ENCODE results near the gene GABRR1.

GABRR1 gene

DNA sequence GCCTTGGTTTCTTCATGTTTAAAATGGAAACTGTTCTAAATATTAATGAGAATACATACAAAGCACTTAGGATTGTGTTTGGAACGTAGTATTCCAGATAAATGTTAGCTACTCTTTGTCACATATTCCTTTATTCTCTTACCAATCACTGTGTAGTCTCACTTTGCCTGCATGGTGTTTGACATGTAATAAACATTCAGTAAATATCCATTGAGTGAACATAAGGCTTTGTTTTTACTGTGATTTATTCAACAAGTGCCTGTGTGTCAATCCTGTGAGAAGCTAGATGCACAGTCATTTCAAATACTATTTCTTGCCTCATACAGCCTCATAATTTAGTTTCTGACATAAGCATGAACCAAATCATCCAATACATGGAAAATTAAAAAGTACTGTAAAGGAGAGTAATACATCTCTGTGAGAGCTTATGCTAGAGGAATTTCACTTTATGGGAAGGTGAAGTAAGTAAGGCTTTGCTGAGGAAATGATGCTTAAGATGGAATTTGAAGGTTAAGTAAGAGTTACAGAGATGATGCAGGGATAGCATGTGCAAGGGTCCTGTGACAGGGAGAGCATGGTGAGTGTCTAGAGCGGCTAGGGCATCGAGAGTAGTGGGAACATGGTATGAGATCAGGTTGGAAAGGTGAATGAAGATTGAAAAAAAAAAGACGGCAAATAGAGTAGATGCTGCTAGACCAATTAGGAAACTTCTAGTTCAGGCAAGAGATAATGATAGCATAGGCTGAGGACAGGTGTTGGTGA, 56.6 kb downstream of the GABRR1 start:
- Histone ChIP-seq H3K27ac (no peak overlapping the region), H3K4me3 (ENCODE audit: low read depth, low read length) (no peak overlapping the region), H3K36me3 (replicated peaks) (no peaks in the 10 kb centered on the region), H3K27me3 (replicated peaks) (no peaks in the 10 kb centered on the region)
- in situ Hi-C loops (cut with HindIII; ENCODE audit: low pct_ligation_motif_present, low sequenced_read_pairs) = no loop called here
- TF ChIP-seq, protein P1, sequence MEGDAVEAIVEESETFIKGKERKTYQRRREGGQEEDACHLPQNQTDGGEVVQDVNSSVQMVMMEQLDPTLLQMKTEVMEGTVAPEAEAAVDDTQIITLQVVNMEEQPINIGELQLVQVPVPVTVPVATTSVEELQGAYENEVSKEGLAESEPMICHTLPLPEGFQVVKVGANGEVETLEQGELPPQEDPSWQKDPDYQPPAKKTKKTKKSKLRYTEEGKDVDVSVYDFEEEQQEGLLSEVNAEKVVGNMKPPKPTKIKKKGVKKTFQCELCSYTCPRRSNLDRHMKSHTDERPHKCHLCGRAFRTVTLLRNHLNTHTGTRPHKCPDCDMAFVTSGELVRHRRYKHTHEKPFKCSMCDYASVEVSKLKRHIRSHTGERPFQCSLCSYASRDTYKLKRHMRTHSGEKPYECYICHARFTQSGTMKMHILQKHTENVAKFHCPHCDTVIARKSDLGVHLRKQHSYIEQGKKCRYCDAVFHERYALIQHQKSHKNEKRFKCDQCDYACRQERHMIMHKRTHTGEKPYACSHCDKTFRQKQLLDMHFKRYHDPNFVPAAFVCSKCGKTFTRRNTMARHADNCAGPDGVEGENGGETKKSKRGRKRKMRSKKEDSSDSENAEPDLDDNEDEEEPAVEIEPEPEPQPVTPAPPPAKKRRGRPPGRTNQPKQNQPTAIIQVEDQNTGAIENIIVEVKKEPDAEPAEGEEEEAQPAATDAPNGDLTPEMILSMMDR (IDR thresholded peaks at IDR 0.05; ENCODE audit: low read depth, low read length, missing control alignments) = no peak
- DNase-seq = no peak

DNA sequence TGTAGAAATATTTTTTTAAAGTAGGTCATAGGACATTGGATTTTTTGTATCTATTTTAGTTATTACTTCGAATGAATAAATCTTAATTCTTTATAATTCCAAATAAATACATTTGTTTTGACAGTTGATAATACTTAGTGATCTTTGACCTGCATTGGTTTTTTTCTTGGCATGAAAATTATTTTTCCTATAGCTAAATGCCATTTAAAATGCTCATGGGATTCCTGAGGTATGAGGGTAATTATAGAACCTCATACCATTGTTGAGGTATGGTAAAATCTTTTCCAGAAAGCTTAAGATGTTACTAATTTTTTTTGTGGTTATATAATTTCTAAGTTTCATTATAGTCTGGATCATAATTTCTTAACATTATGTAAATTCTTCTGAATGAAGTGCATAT, 63.0 kb downstream of the GABRR1 start:
- Histone ChIP-seq H3K27ac (no peak overlapping the region), H3K27me3 (replicated peaks) (no peaks in the 10 kb centered on the region), H3K36me3 (replicated peaks) (no peaks in the 10 kb centered on the region), H3K4me3 (ENCODE audit: low read depth, low read length) (no peak overlapping the region)
- TF ChIP-seq, protein P1 (IDR thresholded peaks at IDR 0.05; ENCODE audit: low read depth, low read length, missing control alignments) = no peak
- no peak for DNase-seq
- in situ Hi-C loops (cut with HindIII; ENCODE audit: low pct_ligation_motif_present, low sequenced_read_pairs) = no loop called here

DNA sequence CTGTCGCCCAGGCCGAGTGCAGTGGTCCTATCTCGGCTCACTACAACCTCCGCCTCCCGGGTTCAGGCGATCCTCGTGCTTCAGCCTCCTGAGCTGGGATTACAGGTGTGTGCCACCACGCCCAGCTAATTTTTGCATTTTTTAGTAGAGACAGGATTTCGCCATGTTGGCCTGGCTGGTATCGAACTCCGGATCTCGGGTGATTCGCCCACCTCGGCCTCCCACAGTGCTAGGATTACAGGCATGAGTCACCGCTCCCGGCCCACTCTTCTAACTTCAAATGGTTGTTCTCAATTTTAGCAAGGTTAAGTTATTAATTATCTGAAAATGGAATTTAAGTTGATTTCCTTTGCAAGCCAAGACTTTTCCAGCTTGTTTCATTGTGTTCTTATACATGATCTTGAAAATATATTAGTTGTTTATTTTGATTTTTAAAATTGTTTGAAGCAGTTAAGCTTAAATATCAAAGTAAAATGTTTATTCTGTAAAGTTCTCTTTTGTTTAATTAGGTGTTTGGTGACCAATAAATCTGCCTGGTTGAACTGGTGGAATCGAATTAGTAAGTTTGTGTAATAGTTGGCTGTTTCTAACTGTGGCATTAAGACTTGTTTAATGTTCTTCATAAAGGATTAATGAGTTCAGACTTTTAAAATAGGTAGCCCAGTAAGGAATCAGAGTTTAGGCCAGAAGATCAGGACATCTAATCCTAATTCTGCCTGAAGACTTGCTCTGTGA, 69.0 kb downstream of the GABRR1 start:
- in situ Hi-C loops (cut with HindIII; ENCODE audit: low pct_ligation_motif_present, low sequenced_read_pairs) = no loop called here
- Histone ChIP-seq H3K4me3 (ENCODE audit: low read depth, low read length) (no peak overlapping the region), H3K27me3 (replicated peaks) (no peaks in the 10 kb centered on the region), H3K36me3 (replicated peaks) (no peaks in the 10 kb centered on the region), H3K27ac (no peak overlapping the region)
- no peak for DNase-seq
- TF ChIP-seq, protein P1 (IDR thresholded peaks at IDR 0.05; ENCODE audit: low read depth, low read length, missing control alignments) = no peak

DNA sequence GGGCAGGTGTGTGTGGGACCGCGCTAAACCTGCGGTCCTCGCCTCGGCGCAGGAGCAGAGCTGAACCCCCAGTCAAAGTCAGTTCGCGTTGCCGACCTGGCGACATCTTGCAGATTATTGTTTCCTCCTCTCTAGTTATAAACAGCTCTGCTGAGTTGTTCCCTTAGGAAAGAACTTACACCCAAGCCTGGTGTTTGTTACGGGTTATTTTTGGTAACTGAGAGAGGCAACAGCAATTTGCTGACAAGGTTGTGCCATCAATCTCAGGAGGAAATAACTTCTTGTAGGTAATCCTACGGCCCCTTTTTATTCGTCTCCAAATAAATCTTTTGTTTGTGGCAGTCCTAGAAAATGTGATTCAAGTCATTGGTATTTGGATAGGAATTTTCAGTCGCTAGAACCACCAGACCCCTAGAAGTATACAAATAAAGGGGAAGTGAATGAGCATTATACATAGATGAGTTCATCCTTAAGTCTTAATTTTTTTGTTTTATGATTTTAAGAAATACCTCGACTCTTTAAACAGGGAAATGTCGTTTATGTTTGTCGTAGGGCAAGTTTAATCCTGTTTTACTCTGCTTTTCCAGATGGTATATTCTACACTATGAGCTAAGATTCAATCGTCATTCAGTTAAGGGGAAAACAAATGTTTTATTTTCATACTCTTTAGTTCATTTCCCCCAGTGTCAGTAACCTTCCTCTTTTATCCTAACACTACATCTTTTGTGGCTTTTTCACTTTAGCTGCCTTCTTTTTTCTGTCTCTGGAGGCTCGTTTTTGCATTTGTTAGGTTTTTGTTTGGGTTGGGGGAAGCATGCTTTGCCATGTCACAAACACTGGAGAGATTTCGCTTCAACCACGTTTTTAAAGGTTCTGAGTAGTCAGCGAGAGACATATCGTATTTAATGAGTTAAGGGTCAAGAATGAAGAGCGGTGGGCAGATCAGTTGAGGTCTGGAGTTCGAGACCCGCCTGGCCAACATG, 70.1 kb downstream of the GABRR1 start:
- DNase-seq = no peak
- H3K4me3 ChIP-seq (ENCODE audit: low read depth, low read length) = peak overlapping the region; percentile 63
- TF ChIP-seq, protein P1 (IDR thresholded peaks at IDR 0.05; ENCODE audit: low read depth, low read length, missing control alignments) = no peak
- peak overlapping the region; percentile 14 for H3K27ac ChIP-seq
- no peaks in the 10 kb centered on the region for H3K36me3 ChIP-seq (replicated peaks)
- in situ Hi-C loops (cut with HindIII; ENCODE audit: low pct_ligation_motif_present, low sequenced_read_pairs) = no loop called here
- no peaks in the 10 kb centered on the region for H3K27me3 ChIP-seq (replicated peaks)

DNA sequence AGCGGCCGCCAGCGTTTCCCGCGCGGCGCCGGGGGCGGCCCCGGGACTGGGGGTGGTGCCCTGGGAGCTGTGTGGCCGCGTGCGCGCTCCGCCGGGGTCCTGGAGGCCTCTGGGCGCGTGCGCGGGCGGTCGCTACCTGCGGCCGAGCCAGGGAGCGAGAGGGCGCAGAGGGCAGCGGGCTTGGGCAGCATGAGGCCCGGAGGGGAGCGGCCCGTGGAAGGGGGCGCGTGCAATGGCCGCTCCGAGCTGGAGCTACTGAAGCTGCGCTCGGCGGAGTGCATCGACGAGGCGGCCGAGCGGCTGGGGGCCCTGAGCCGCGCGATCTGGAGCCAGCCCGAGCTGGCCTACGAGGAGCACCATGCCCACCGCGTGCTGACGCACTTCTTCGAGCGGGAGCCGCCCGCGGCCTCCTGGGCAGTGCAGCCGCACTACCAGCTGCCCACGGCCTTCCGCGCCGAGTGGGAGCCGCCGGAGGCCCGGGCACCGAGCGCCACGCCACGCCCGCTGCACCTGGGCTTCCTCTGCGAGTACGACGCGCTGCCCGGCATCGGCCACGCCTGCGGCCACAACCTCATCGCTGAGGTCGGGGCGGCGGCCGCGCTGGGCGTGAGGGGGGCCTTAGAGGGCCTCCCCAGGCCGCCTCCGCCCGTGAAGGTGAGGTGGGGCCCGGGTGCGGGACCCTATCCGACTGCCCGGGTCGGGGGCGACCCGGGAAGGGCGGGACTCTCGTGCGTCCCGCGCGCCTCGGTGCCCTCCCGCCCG, 71.0 kb downstream of the GABRR1 start, which contains the start of gene PM20D2:
PM20D2 (plus strand) TSS at position 100 of the 762 bp plus-strand sequence; CDS start at position 190, 90 bp downstream.
- Histone ChIP-seq H3K4me3 (ENCODE audit: low read depth, low read length) (peak within 1 kb of the TSS; percentile 63), H3K27me3 (replicated peaks) (no peaks in the 10 kb centered on the region), H3K36me3 (replicated peaks) (no peaks in the 10 kb centered on the region), H3K27ac (peak within 1 kb of the TSS; percentile 14)
- in situ Hi-C loops (cut with HindIII; ENCODE audit: low pct_ligation_motif_present, low sequenced_read_pairs) = no loop called here
- DNase-seq = no peak
- TF ChIP-seq, protein P1 (IDR thresholded peaks at IDR 0.05; ENCODE audit: low read depth, low read length, missing control alignments) = no peak

Measured in brain microvascular endothelial cell (primary cell).